RWPE2 (cell line): ENCODE results near the gene EFCAB11.

Experiments used
- ATAC-seq: fragments of 200-7000 bp; cut with Tn5 transposase; 3 replicates; pipeline ENCODE4 v1.9.1; 2021; ENCODE audit warnings: low read depth
- DNase-seq: peaks from one replicate; pipeline ENCODE4 v3.0.0-alpha.2; 2020; ENCODE audit warnings: low spot score
- H3K27ac ChIP-seq: fragments of 450-650 bp; 2 replicates; pipeline ENCODE4 v1.5.1; 2017; ENCODE audit warnings: mild to moderate bottlenecking; ENCODE audit not compliant: poor library complexity, severe bottlenecking
- H3K27me3 ChIP-seq: fragments of 250-450 bp; sonication (Bioruptor Pico); 2 replicates; pipeline ENCODE4 v1.5.1; 2021; ENCODE audit warnings: mild to moderate bottlenecking, moderate library complexity; ENCODE audit not compliant: insufficient read depth, poor library complexity, severe bottlenecking
- H3K36me3 ChIP-seq: fragments of 250-450 bp; sonication (Bioruptor Pico); 2 replicates; pipeline ENCODE4 v1.5.1; 2020; ENCODE audit warnings: low read depth, mild to moderate bottlenecking, moderate library complexity
- H3K4me1 ChIP-seq: fragments of 250-450 bp; sonication (Bioruptor Pico); 2 replicates; pipeline ENCODE4 v1.5.1; 2021; ENCODE audit warnings: mild to moderate bottlenecking, moderate library complexity; ENCODE audit not compliant: insufficient read depth, poor library complexity, severe bottlenecking
- H3K4me3 ChIP-seq: fragments of 250-450 bp; sonication (Bioruptor Pico); 2 replicates; pipeline ENCODE4 v1.5.1; 2021; ENCODE audit warnings: mild to moderate bottlenecking, moderate library complexity; ENCODE audit not compliant: severe bottlenecking
- H3K9me3 ChIP-seq: fragments of 250-450 bp; sonication (Bioruptor Pico); 2 replicates; pipeline ENCODE4 v1.5.1; 2021; ENCODE audit warnings: mild to moderate bottlenecking, moderate library complexity; ENCODE audit not compliant: severe bottlenecking
- TF ChIP-seq, protein P1 (sequence below): fragments of 450-650 bp; IDR thresholded peaks from one replicate; pipeline ENCODE4 v1.5.1; 2017; ENCODE audit warnings: mild to moderate bottlenecking, moderate library complexity; ENCODE audit not compliant: poor library complexity, severe bottlenecking

EFCAB11 gene

DNA sequence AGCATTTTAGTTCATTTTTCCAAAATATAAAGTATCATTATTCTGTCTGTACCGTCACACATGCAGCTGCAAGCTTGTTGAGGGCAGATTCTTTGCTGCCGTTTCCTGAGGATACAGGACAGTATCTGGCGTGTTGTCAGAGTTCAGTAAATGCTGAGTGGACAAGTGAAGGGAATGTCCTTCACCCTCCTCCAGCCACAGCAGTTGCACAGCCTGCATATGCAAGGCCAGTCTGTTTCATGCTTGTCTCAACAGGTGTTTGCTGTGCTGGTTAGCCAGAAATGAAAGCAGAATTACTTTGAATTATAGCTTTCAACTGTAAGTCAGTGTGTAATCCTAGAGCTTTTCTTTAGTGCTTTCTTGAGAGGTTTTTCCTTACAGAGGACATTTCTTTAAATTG is 37.7 kb upstream of the EFCAB11 start:
- Histone ChIP-seq H3K4me3 (no peak overlapping the region), H3K27me3 (no peaks in the 10 kb centered on the region), H3K9me3 (no peaks in the 10 kb centered on the region), H3K4me1 (no peaks in the 10 kb centered on the region), H3K36me3 (peaks cover 86% of the 10 kb centered on the region), H3K27ac (no peak overlapping the region)
- ATAC-seq (no peak), DNase-seq (no peak)
- TF ChIP-seq, protein P1, sequence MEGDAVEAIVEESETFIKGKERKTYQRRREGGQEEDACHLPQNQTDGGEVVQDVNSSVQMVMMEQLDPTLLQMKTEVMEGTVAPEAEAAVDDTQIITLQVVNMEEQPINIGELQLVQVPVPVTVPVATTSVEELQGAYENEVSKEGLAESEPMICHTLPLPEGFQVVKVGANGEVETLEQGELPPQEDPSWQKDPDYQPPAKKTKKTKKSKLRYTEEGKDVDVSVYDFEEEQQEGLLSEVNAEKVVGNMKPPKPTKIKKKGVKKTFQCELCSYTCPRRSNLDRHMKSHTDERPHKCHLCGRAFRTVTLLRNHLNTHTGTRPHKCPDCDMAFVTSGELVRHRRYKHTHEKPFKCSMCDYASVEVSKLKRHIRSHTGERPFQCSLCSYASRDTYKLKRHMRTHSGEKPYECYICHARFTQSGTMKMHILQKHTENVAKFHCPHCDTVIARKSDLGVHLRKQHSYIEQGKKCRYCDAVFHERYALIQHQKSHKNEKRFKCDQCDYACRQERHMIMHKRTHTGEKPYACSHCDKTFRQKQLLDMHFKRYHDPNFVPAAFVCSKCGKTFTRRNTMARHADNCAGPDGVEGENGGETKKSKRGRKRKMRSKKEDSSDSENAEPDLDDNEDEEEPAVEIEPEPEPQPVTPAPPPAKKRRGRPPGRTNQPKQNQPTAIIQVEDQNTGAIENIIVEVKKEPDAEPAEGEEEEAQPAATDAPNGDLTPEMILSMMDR, result no peak

DNA sequence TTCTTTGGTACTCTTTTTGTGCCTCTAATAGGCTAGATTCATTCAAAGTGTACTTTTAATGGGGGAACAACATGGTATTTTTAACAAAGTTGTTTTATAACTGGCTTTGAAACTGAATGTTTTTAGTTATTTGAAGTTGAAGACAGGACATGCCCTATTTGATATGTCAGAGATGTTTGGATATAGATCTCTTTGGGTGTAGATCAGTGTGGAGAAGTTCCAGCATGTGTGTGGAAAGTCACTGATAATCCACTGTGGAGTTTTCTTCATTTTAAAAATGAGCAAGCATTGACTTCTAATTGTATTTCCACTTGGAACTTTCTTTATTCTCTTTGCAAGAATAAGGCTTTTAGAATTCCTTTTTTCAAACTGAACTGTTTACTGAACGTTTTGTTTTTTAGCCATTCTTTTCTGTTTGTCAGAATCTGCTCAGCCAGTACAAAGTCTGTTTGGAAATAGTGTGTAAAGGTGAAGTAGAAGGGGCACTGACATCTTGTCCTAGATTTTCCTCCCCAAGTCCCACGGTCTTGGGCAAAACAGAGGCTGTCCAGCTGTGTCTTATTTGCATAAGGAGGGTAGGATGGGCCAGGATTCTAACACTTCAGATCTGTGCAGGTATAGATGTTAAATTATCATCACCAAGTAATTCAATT is 36.2 kb upstream of the EFCAB11 start:
- no peak for ATAC-seq
- TF ChIP-seq, protein P1, result no peak
- no peak overlapping the region for H3K27ac ChIP-seq
- H3K9me3 ChIP-seq, result no peaks in the 10 kb centered on the region
- no peak overlapping the region for H3K4me3 ChIP-seq
- no peaks in the 10 kb centered on the region for H3K27me3 ChIP-seq
- no peak for DNase-seq
- H3K36me3 ChIP-seq, result peaks cover 95% of the 10 kb centered on the region
- no peaks in the 10 kb centered on the region for H3K4me1 ChIP-seq

DNA sequence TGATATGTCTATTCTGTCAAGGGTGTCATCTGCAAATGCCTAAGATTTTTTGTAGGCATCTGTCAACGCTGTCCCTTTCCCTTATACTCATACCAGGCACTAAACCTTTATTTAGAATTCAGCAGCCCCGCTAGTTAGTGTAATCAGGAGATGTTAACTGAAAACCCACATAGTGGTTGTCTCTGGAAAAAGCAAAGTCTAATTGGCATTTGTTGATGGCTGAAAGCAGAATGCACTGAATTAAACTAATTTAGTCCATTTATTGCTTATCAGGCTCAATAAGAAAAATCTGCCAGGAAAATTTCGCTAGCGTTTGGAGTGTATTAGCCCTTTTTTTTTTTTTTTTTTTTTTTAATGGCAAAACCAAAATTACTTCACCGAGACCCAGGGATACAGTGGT is 35.7 kb upstream of the EFCAB11 start:
- DNase-seq (no peak), ATAC-seq (no peak)
- H3K27ac ChIP-seq, result no peak overlapping the region
- no peak overlapping the region for H3K4me3 ChIP-seq
- H3K27me3 ChIP-seq, result no peaks in the 10 kb centered on the region
- H3K4me1 ChIP-seq, result no peaks in the 10 kb centered on the region
- TF ChIP-seq, protein P1, result no peak
- no peaks in the 10 kb centered on the region for H3K9me3 ChIP-seq
- H3K36me3 ChIP-seq, result peaks cover 95% of the 10 kb centered on the region

DNA sequence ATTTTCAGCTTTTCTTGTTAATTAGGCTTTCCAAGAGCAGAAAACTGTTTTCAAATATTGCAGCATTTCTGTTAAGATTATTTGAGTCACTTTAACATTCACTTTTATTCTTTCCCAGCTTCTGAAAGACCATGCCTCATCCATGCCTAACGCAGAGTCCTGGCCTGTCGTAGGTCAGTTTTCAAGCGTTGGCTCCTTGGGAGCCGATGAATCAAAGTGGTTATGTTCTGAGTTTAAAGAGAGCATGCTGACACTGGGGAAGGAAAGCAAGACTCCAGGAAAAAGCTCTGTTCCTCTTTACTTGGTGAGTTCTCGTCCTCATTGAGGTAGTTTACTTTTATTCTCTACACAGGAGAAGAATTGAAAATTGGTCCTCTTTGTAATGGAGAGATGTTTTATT is 34.3 kb upstream of the EFCAB11 start:
- DNase-seq (no peak), ATAC-seq (no peak)
- Histone ChIP-seq H3K36me3 (peaks cover 94% of the 10 kb centered on the region), H3K27me3 (no peaks in the 10 kb centered on the region), H3K9me3 (no peaks in the 10 kb centered on the region), H3K4me1 (no peaks in the 10 kb centered on the region), H3K4me3 (no peak overlapping the region), H3K27ac (no peak overlapping the region)
- TF ChIP-seq, protein P1, result no peak

DNA sequence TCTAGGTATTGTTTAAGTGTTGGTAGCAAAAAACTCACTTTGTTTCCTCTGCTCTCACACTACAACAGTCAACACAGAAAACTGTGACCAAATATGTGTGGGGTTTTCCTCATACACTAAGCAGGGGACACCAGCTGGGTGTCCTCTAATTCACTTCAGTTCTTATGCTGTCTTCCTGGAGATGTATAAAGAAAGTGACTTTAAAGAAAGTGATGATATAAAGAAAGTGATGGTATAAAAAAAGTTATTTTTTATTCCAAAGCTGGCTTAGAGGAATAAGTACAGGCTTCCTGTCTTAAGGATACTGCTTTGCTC is 32.6 kb upstream of the EFCAB11 start:
- Histone ChIP-seq H3K4me3 (no peak overlapping the region), H3K4me1 (no peaks in the 10 kb centered on the region), H3K27me3 (no peaks in the 10 kb centered on the region), H3K9me3 (no peaks in the 10 kb centered on the region), H3K27ac (no peak overlapping the region), H3K36me3 (peaks cover 91% of the 10 kb centered on the region)
- TF ChIP-seq, protein P1, result no peak
- DNase-seq, result no peak
- no peak for ATAC-seq
